PC-9 (cell line): ENCODE results near the gene MRAP2.

ENCODE experiments used
- CTCF ChIP-seq: fragments of 200-600 bp; sonication (generic); conservative IDR thresholded peaks from 2 replicates; pipeline ENCODE4 v1.6.1; 2017; ENCODE audit warnings: mixed run types, antibody characterized with exemption, mild to moderate bottlenecking, moderate library complexity
- EZH2 ChIP-seq: fragments of 200-600 bp; sonication (generic); IDR thresholded peaks from 2 replicates; pipeline ENCODE4 v1.8.0; 2017; ENCODE audit warnings: antibody characterized with exemption, low read depth

- no peak for TF ChIP-seq EZH2
- TF ChIP-seq CTCF: no peak
Measured at GRCh38 chr6:84003654-84004053, 29.9 kb upstream of the MRAP2 start.
